ENCODE results near the gene MBTPS1.

The MBTPS1 gene

DNA sequence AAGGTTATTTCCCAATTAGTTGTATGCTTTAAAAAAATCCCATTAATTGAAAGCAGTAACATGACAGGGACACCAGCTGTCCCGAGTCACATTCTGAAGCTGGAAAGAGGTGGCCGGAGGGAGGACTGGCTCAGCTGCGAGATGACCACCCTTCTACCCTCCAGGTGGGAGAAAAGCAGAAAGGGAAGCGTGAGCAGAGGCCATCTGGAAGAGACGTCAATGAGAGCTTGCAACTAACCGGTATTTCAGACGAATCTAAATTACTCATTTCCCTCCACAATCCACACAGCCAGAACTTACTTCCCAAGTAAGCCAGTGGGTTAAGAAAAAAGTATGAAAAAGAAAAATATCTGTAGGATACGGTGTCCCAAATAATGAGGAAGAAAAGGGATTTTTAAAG is 45.6 kb downstream of the MBTPS1 start:
- DNase-seq, result no peak

DNA sequence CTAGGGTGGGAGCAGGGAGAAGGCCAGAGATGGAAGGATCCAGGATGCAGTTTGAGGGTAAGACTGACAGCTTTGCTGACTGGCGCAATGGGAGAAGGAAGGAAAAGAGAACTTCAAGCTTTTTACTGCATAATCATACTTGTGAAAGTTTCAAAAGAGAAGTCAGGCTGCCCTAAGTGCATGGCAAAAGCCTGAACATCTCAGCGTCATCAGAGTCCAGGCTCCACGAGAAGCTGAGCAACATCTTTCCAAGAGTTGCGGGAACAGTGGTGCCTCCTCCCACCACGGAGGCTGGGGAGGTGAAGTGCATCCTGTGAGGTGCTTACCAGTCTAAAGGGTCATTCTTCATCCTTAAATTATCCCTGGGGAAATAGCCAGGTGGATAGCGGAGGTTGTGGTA is 47.2 kb downstream of the MBTPS1 start:
- no peak for DNase-seq

DNA sequence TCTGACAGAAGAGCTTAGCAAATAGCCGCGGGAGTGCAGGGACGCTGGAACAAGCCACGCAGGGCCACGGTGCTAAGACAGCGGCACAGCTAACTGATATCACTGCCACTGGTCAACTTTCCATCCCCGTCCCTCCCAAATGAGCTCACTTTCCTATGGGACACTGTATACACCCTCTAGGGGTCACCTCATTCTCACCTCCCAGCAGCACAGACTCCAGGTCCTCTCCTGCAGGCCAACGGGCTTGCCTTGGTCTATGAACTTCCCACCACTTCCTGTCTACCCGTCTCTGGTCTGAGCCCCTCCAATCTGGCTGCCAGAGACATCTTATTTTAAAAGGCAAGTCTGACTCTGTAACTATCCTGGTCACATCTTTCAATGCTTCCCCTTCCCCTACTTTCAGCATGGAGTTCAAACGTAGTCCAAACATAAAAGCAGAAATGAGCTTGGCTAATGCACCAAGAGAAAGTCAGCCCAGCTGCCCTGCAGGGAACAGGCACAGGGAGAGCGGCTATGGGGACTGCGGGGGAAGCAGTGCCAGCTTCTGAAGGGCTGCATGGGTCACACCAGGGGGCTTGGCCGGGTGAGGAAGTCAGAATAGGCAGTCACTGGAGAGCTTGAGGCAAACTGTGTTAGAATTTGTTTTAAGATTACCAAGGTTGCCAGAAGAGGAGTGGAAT is 47.8 kb downstream of the MBTPS1 start:
- DNase-seq, result no peak

DNA sequence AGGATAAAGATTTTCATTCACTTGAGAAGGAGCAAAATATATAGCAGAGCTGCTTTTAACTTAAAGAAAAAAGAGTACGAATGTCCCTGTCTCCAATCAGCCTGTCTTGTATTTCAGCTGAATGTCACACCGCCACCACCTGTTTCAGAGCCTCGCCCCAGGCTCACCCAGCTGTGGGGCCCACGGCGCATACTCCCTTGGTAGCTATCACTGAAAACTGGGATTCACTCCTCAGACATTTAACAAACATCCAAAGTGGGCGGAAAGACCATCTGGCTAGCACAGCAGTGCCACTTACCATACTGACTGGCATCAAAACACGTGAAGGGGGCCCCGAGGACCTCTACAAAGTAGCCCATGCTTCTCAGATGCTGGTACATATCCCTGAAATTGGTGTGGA is 48.7 kb downstream of the MBTPS1 start:
- no peak for DNase-seq

DNA sequence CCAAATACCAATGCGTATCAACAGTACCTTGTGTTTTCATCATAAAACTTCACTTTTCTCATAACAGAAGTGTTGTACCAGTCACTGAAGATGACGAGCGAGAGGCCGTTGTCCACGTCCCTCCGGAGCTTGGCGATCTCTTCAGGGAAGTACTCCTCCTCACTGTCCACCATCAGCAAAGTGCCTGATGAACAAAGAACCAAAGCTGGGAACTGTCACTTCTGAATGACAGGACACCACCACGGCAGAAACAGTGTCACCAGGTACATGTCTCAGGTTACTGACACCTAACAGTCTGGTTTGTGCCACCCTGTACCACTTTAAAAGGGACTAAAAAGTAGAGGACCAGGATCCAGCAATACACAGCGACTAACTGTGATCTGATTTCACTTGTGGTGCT is 49.1 kb downstream of the MBTPS1 start:
- DNase-seq, result no peak

DNA sequence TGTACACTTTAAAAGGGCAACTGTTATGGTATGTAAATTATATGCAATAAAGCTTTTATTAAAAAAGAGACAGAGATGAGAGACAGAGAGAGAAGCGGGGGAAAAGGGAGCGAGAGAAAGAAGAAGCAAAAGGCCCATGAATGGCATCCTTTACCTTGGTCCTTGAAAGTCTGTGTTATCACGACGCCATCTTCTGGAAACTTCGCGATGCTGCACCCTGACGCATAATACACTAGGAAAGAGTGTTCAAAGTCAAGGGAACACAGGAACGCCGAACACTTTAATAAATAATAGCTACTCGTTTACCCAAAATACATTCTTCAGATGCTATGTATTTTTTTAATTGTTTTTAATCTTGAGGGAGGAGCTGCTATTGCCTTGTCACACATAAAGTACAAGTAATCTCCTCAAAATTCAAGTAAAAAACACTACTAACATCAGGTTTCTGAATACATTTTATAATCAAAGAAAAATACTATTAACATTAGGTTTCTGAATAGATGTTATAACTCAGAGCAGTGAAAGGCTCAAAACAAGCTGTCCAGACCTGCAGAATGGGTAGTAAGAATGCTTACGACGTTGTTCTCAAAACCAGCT is 51.1 kb downstream of the MBTPS1 start:
- DNase-seq, result peak; percentile 3 to 8

DNA sequence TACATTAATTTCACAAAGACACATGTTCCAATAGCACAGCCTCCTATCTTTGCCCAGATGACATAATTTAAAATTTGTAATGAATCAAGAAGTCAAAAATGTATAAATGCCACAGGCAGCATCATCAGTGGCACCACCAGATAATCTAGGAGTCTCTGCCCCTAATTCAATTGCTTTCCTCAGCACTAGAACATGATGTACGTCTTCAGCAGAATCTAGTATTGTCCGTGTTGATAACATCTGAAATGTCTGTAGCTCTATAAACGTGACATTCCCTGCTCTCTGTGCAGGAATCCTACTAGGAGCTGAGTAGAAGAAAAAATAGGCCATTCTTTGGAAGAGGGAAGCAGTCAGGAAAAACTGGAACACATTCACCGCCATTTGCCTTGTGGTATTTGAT is 52.8 kb downstream of the MBTPS1 start:
- no peak for DNase-seq

DNA sequence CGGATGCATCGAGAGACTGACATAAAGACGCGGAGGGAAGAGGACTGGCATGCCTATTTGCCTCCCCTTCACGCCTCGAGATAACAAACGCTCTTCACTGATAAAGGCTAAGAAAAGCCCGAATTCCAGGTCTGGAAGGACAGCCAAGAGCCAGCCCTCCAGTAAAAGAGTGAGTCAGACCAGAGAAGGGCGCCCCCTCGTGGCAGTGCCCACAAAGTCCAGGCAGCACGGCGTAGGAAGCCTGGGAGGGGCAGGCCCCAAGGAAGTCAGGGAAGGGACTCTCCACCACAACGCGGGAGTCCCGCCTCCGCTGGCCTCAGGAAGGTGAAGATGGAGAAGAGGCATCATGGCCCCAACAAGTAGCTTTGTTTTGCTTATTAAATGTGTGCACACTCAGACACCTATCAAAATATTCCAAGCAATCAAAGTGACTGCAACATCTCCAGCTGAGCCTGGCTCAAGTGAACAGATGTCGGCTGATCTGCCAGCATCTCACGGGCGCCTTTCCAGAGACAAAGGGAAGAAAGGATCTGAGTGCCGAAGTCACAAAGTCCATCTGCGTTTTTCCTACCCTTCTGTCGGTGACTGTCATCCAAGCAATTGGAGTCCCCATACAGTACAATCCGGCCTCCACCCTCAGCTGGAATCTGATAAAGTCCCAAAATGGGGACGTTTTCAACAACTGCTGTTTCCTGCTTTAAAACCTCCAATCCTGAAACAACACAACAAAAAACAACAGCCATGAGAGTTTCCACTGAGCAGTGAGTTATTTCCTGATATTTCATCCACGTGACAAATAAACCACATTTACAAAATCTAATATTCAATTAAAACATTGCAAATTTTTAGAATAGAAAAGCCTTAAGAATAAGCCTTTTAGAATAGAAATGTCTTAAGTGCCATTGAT is 53.8 kb downstream of the MBTPS1 start:
- DNase-seq, result peak in 1 of 2 experiments; percentile 64

DNA sequence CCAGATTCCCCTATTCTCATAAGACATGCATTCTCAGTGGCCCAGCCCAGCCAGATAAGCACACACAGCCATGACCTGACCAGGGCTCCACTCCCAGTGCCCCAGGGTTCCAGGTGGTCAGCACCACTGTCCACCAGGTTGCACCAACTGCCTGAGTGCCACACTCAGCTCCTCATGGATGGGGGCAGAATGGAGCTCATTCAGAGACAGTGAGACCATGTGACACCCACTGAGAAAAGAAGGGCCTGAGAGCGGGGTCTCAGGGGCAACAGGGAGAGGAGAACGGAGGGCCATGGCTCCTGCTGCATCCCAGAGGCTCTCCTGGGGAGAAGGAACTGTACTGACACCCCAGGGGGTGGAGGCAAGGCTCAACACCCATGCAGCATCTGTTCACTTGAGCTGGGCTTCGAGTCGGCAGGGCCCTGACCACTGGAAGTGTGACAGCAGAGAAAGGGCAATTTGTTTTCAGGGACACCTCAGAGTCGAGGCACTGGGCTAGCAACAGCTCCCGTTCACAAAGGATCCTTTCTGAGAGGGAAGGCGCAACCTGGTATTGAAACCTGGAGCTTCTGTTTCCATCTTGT is 55.4 kb downstream of the MBTPS1 start:
- DNase-seq, result no peak

DNA sequence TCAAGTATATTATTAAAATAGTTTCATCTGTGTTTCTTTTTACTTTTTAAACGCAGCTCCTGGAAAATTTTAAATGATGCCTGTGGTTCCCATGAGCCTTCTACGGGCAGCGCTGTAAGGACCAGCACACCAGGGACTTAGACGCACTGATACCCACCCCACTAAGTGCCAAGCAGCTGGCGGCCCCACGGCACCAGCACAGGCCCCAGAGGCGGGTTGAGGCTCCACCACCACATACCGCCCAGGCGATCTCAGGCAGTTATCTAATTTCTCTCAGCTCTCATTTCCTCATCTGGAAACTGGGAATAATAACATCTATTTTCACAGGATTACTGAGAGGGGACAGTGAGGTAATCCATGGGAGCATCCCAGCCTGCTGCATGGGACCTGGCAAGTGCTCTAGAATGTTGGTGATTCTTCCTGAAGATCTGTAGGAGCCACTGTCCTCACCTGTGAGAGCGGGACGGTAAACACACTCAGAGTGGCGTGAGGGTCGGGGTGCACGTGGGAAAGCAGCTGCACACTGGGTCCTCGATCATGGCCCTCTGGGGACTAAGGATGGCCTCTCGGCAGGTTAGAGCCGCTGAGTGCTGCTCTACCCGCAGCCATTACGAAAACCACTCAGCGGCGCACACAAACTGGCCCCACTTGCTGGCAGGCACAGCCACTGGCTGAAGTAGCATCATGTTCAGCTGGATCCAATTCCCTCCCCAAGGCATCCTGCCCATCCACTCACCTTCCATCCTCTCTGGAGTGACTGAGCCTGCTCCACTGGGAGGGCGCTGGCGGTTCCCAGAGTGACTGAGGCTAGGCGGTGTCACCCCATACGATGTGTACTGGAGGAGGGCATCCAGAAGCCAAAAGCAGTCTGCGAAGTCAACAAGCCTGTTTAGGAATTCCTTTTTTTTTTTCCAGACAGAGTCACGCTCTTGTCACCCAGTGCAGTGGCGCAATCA is 56.5 kb downstream of the MBTPS1 start:
- DNase-seq, result no peak

DNA sequence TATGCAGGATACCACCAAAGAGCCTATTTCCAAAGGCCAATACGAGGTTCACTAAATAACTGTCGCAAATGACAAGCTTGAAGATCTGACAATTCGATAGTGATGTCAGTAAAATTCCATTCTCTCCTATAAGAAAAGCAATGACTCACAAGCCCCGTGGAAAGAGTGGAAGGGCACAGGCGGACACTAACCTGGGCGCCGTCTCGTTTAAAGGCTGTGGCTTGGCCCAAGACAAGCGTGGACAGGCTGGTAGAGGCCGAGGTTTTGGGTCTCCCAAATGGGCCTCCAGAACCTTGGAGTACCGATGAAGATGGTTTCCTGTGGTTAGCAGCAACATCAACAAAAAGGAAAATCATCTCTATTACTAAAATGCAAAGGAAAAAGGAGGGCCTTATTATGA is 57.6 kb downstream of the MBTPS1 start:
- DNase-seq, result no peak

DNA sequence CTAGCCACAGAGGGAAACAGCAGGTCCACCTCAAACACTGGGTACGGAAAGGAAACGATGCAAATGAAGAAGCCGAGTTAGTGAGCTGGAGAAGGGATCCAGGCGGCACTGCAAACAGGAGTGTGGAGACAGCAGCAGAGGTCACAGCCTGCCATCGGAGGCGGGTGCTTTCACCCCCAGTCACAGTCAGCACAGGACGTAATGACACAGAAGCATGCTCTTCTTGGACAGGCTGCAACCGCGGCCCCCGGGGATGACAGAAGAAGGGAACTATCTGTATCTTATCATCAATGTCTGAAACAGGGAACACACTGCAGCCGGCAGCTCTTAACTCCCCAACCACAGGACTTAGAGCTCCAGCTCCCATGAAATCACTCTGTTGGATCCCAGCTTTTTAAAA is 58.1 kb downstream of the MBTPS1 start:
- no peak for DNase-seq

DNA sequence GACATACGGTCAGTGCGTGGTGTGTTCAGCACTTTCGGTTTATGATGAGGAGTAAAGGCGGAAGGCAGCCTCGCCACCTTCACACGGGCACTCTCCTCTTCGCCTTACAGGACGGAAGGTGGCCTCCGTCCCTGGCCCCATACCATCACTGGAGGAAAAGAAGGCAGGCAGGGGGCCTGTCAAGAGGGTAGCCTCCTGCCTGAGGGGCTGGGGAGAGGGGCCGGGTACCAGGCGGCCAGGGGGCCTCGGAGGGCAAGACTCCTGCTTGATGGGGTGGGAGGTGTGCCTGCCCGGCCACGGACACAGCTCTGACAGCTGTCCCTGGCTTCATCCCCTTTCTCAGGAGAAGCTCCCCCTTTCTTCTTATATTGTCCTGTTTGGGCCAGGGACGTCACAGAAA is 58.5 kb downstream of the MBTPS1 start:
- no peak for DNase-seq

DNA sequence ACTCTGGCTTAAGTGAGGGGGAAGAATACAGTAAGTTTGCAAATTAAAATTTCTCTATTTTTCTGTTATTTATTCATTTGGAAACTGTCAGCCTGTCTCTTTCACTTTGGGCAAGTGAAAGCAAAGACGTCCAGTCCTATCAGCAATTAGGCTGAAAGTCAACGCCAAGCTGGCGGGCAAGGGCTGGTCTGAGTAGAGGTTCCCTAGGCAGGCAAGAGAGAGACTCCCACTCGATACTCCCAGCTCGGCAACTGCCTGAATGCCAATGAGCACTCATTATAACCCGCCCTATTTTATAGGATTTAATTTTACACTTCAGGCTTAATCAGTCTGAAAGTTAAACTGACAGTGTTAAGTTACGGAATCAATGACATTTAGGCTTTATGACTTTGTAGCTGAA is 59.8 kb downstream of the MBTPS1 start:
- DNase-seq, result no peak

DNA sequence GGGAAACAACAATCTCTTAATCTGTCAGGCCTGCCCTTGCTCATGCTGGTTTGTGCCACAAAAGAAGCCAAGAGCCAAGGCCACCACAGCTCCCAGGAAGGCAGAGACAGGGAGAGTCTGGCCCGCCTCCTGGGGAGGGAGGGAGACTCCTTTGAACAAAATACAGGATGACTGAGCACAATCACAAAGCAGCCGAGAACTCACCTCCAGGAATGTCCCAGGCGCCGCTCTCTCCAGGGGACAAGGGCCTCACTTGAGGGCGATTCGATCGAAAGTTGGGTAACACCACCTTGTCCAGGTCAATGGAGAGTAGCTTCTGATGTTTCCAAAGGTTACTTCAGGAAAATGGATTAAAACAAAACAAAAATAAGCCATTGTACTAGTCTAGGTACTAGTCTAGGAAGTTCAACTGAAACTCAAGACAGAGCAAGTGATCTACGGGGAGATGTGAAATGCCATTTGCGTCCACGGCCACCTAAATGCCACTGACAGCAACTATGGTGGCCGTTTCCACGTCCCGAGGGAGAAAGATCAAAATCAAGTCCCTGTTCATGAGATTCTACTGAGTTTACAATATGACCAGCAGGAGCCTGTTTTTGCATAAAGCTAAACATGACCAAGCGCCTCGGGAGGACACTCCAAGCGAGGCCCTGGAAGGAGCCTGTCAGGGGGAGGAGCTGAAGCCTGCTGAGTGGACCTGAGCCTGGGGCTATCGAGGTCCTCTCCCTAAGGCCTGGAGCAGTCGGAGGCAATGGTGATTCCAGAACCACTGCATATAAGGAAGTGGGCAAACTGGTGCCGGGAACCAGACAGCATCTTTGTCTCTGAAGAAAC is 60.7 kb downstream of the MBTPS1 start:
- DNase-seq, result no peak

DNA sequence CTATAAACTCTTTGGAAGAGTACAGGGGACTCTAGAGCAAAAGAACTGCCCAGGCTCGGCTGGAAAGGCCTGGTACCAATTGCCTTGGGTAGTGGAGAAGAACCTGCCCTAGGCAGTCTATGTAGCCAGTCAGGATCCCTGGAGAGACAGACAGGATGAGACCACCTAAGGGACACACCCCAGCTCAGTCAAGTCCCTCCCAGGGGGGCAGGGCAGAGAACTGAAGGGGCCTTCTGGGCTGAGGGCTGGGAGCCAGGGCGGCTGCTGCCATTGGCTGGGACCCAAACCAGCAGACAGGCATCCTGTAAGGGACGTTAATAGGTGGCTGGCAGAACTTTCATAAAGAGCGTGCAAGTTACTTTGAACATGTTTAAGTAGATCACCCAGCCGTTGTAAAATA is 61.4 kb downstream of the MBTPS1 start:
- peak in 1 of 2 experiments; percentile 12 for DNase-seq

DNA sequence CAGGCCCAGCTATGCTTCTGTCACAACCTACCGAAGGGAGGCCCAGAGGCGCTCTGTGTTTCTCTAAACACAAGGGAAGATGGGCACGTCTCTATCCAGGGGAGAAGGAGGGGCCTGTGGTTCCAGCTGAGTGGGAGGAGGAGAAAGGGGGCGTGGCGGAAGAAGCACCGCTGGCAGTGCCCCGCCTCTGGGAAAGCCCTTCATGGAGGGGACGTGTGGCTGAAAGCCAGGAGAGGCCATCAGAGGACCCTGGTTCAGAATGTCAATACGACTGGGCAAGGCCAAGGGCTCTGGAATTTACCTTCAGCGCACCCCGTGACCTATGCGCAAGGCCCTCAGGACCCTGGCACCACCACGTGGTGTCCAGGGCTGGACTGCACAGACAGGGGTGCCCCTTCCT is 61.8 kb downstream of the MBTPS1 start:
- no peak for DNase-seq

DNA sequence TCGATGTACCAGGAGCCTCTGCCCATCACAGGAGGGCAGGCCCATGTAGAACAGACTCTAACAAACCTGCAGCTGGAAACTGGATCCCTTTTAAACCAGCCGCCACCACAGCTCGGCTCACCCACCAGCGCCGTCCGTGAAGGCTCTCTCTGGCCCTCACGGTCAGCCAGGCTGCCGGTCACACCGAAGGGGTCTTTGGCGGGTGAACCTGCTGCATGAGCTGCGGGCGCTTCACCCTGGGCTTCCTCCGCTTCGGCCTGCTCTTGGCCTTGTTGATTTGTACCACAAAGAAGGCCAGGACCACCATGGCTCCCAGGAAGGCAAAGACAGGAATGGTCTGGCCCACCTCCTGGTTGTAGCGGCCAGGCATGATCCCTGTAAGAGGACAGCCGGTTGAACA is 62.5 kb downstream of the MBTPS1 start:
- DNase-seq, result no peak

DNA sequence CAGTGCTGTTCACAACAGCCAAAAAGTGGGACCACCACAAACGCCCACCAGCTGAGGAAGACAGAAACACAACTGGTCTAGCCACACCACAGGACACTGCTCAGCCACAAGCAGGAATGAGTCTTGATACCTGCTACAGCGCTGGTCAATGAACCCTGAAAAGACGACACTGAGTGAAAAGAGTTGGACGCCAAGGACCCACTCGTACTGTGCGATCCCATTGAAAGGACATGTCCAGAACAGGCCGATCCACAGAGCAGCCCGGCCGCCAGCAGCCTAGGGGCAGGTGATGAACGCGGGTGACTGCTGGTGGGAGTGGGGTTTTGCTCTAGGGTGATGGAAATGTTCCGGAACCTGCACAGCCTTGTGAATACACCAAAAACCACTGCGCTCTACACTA is 63.5 kb downstream of the MBTPS1 start:
- no peak for DNase-seq

DNA sequence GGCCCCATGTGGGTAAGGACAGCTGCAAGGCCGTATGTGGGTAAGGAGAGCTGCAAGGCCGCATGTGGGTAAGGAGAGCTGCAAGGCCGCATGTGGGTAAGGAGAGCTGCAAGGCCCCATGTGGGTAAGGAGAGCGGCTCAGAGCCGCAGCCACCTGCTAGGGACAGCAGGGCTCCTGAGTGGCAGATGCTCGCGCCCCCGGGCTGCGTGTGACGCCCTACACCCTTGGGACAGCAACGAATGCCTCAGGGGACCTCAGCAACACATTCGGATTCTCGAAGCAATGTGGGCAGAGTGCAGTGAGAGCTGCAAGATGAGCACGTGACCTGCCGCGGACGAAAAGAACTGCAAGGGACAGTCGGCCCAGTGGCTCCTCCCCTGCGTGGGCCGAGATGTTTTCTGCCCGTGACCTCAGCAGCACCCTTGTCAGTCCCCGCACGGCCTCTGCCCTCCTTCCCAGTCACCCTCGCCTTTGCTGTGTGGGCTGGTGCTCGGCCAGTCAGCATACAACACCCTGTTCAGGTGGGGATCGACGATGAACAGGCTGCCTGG is 64.6 kb downstream of the MBTPS1 start:
- DNase-seq, result no peak

DNA sequence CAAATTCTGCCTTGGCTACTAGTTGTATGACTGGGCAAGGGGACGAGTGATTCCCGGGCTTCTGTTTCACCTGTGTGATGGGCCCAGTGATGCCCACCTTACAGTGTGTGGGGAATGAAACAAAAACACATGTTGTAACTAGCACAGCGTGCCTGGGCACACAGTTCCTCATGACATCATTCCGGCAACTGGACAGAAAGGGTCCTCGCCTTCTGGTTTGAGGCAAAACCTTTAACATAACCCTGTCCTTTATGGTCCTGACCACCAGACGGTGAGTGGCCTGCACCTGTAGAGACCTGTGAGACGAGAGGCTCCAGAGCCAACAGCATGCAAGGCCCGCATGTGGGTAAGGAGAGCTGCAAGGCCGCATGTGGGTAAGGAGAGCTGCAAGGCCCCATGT is 66.4 kb downstream of the MBTPS1 start:
- DNase-seq, result no peak
